HEK293T (cell line): Measurements from ENCODE around the gene NR2C2.

Experiments
- ARNT ChIP-seq: fragments of 450-650 bp; IDR thresholded peaks from 2 replicates; pipeline ENCODE4 v1.6.1; 2017; ENCODE audit warnings: mild to moderate bottlenecking
- BHLHE40 ChIP-seq: fragments of 450-650 bp; IDR thresholded peaks from 2 replicates; pipeline ENCODE4 v1.6.1; 2016; ENCODE audit warnings: mild to moderate bottlenecking, moderate library complexity, borderline replicate concordance
- CTBP1 ChIP-seq: fragments of 450-650 bp; IDR thresholded peaks from 2 replicates; pipeline ENCODE4 v1.6.1; 2016; ENCODE audit warnings: borderline replicate concordance
- FOXA1 ChIP-seq: fragments of 450-650 bp; IDR thresholded peaks from 2 replicates; pipeline ENCODE4 v1.6.1; 2016; ENCODE audit warnings: mild to moderate bottlenecking
- FOXK2 ChIP-seq: fragments of 450-650 bp; IDR thresholded peaks from 2 replicates; pipeline ENCODE4 v1.6.1; 2016; ENCODE audit warnings: mild to moderate bottlenecking
- FOXM1 ChIP-seq: fragments of 450-650 bp; IDR thresholded peaks from 2 replicates; pipeline ENCODE4 v1.6.1; 2017; ENCODE audit warnings: mild to moderate bottlenecking, borderline replicate concordance
- HDGF ChIP-seq: fragments of 450-650 bp; IDR thresholded peaks from 2 replicates; pipeline ENCODE4 v1.6.1; 2017; ENCODE audit warnings: antibody characterized with exemption, borderline replicate concordance
- L3MBTL2 ChIP-seq: fragments of 450-650 bp; conservative IDR thresholded peaks from 2 replicates; pipeline ENCODE4 v1.6.1; 2016; ENCODE audit warnings: mild to moderate bottlenecking
- NFRKB ChIP-seq: fragments of 450-650 bp; IDR thresholded peaks from 2 replicates; pipeline ENCODE4 v1.6.1; 2016; ENCODE audit warnings: mild to moderate bottlenecking, moderate library complexity
- PKNOX1 ChIP-seq: fragments of 450-650 bp; IDR thresholded peaks from 2 replicates; pipeline ENCODE4 v1.6.1; 2016
- TARDBP ChIP-seq: fragments of 450-650 bp; IDR thresholded peaks from 2 replicates; pipeline ENCODE4 v1.6.1; 2016
- ZNF384 ChIP-seq: fragments of 450-650 bp; IDR thresholded peaks from 2 replicates; pipeline ENCODE4 v1.6.1; 2016

GRCh38 chr3:15094187-15094875, 146.9 kb downstream of the NR2C2 start:
- TF ChIP-seq BHLHE40 (no peak), L3MBTL2 (no peak), HDGF (no peak), ZNF384 (no peak), PKNOX1 (no peak), ARNT (no peak), FOXM1 (no peak), CTBP1 (no peak), FOXA1 (no peak), NFRKB (no peak), FOXK2 (no peak), TARDBP (no peak)
